NCI-H2196 (cell line): ENCODE results near the gene BMP8A.

ENCODE experiments used
- DNase-seq: peaks from one replicate; lab custom pipeline; 2025; ENCODE audit not compliant: unreplicated experiment; lab: John Stamatoyannopoulos, UW

The BMP8A gene

GRCh38 chr1:39567302-39567701, 75.9 kb downstream of the BMP8A start:
- no peak for DNase-seq

- no peak for DNase-seq
These were observed 76.8 kb downstream of the BMP8A start for GRCh38 chr1:39568208-39568607.

GRCh38 chr1:39569034-39569433, 77.6 kb downstream of the BMP8A start:
- no peak for DNase-seq

GRCh38 chr1:39570477-39571177, 79.2 kb downstream of the BMP8A start:
- no peak for DNase-seq

- no peak for DNase-seq
These were observed 79.7 kb downstream of the BMP8A start for GRCh38 chr1:39571178-39571483.

- no peak for DNase-seq
These were observed 81.1 kb downstream of the BMP8A start for GRCh38 chr1:39572379-39573096.

GRCh38 chr1:39573097-39573465, 81.6 kb downstream of the BMP8A start:
- DNase-seq = no peak

- no peak for DNase-seq
These were observed 82.5 kb downstream of the BMP8A start for GRCh38 chr1:39573736-39574624.

- DNase-seq = no peak
These were observed 83.2 kb downstream of the BMP8A start for GRCh38 chr1:39574646-39575045.
